H1 (cell line): ENCODE measurements around the gene TPP1.

Experiments used
- CHD1 ChIP-seq: IDR thresholded peaks from 2 replicates; pipeline ENCODE4 v1.6.1; 2012; ENCODE audit warnings: low read depth, low read length, improper control_type of control experiment
- CTCF ChIP-seq, 3 experiments: IDR thresholded peaks; 1 replicate in 2 of 3; 2 replicates in 1 of 3; pipeline versions ENCODE4 v1.5.1 to v1.6.1; 2011; ENCODE audit warnings: low read length in 3 of 3, mild to moderate bottlenecking in 3 of 3, inconsistent platforms in 2 of 3, low read depth in 1 of 3, moderate library complexity in 1 of 3; ENCODE audit not compliant: insufficient read depth in 1 of 3; ENCODE audit errors: control extremely low read depth in 1 of 3
- EGR1 ChIP-seq: IDR thresholded peaks from 2 replicates; pipeline ENCODE4 v1.6.1; 2011; ENCODE audit warnings: low read depth, low read length, borderline replicate concordance
- EZH2 ChIP-seq: fragments of 200-600 bp; sonication (generic); IDR thresholded peaks from 2 replicates; pipeline ENCODE4 v1.7.1; 2012; ENCODE audit warnings: low read depth, mild to moderate bottlenecking, moderate library complexity, low read length, inconsistent platforms; ENCODE audit not compliant: severe bottlenecking
- GTF2F1 ChIP-seq: IDR thresholded peaks from 2 replicates; pipeline ENCODE4 v1.6.1; 2012; ENCODE audit warnings: low read depth, low read length, improper control_type of control experiment, borderline replicate concordance
- HDAC2 ChIP-seq, 2 experiments: fragments of 300-600 bp in 1 of 2; sonication (generic) in 1 of 2; IDR thresholded peaks; 2 replicates each; pipeline ENCODE4 v1.6.1; 2011 to 2012; ENCODE audit warnings: low read depth in 2 of 2, low read length in 2 of 2, mild to moderate bottlenecking in 2 of 2, moderate library complexity in 2 of 2, borderline replicate concordance in 1 of 2, inconsistent platforms in 1 of 2
- MAX ChIP-seq: IDR thresholded peaks from 2 replicates; pipeline ENCODE4 v1.6.1; 2012; ENCODE audit warnings: inconsistent platforms
- NRF1 ChIP-seq: IDR thresholded peaks from 2 replicates; pipeline ENCODE4 v1.6.1; 2011; ENCODE audit warnings: mild to moderate bottlenecking, low read depth, low read length, improper control_type of control experiment
- POLR2A ChIP-seq, 2 experiments: IDR thresholded peaks; 1 replicate in 1 of 2; 2 replicates in 1 of 2; pipeline ENCODE4 v1.6.1; 2011; ENCODE audit warnings: low read depth in 2 of 2, low read length in 2 of 2, mild to moderate bottlenecking in 2 of 2; ENCODE audit errors: control extremely low read depth in 1 of 2
- POLR2AphosphoS5 ChIP-seq: IDR thresholded peaks from 2 replicates; pipeline ENCODE4 v1.6.1; 2011; ENCODE audit warnings: low read depth, low read length
- RAD21 ChIP-seq, 2 experiments: IDR thresholded peaks in 1 of 2; conservative IDR thresholded peaks in 1 of 2; 2 replicates each; pipeline ENCODE4 v1.6.1; 2011; ENCODE audit warnings: low read depth in 2 of 2, low read length in 2 of 2, improper control_type of control experiment in 1 of 2, inconsistent platforms in 1 of 2, mild to moderate bottlenecking in 1 of 2, moderate library complexity in 1 of 2
- SP1 ChIP-seq: IDR thresholded peaks from 2 replicates; pipeline ENCODE4 v1.6.1; 2011; ENCODE audit warnings: low read depth, low read length
- TCF12 ChIP-seq: IDR thresholded peaks from 2 replicates; pipeline ENCODE4 v1.6.1; 2011; ENCODE audit warnings: low read depth, mild to moderate bottlenecking, low read length
- YY1 ChIP-seq: IDR thresholded peaks from 2 replicates; pipeline ENCODE4 v1.6.1; 2011; ENCODE audit warnings: low read depth, mild to moderate bottlenecking, low read length

GRCh38 chr11:6567371-6567745 lies 51.9 kb downstream of the TPP1 start:
- TF ChIP-seq RAD21 (IDR thresholded peaks at IDR 0.05 in 1 of 2, conservative IDR thresholded peaks at IDR 0.05 in 1 of 2; ENCODE audit: low read depth in 2 of 2, low read length in 2 of 2): no peak
- TF ChIP-seq SP1: no peak
- no peak for TF ChIP-seq TCF12
- TF ChIP-seq POLR2A (IDR thresholded peaks at IDR 0.05; ENCODE audit: control extremely low read depth in 1 of 2, low read depth in 2 of 2, low read length in 2 of 2): no peak
- TF ChIP-seq YY1: no peak
- no peak for TF ChIP-seq HDAC2 (IDR thresholded peaks at IDR 0.05; ENCODE audit: borderline replicate concordance in 1 of 2, low read depth in 2 of 2, low read length in 2 of 2)
- TF ChIP-seq CHD1: no peak
- no peak for TF ChIP-seq POLR2AphosphoS5
- TF ChIP-seq CTCF (IDR thresholded peaks at IDR 0.05; ENCODE audit: control extremely low read depth in 1 of 3, insufficient read depth in 1 of 3, low read depth in 1 of 3, low read length in 3 of 3): no peak
- TF ChIP-seq EZH2: no peak
- TF ChIP-seq NRF1: no peak
- TF ChIP-seq GTF2F1: no peak
- no peak for TF ChIP-seq MAX
- TF ChIP-seq EGR1: no peak
